Calu3 (cell line): Measurements from ENCODE around the gene PLAC1. TPM values are rescaled to one million over a fixed set of nuclear protein-coding genes. Genes with fewer than 3 reads are reported as not detected.

ENCODE experiments used
- BruUV-seq: library from RNA; stranded (reverse); fragments of 400-500 nt; replicated peaks from 2 replicates; lab custom pipeline; 2021; lab: Mats Ljungman, UMichigan
- CTCF ChIA-PET: fragments of 300-600 bp; sonication (Branson Sonifier 250); formaldehyde crosslinking; loops from one replicate; lab custom pipeline; 2022; ENCODE audit warnings: antibody characterized with exemption; lab: Charles Lee
- DNase-seq: peaks from one replicate; pipeline ENCODE4 v3.0.0; 2022
- H3K27ac Mint-ChIP-seq: one replicate; pipeline ENCODE4 v1.8.0; 2022; ENCODE audit warnings: mixed read lengths; ENCODE audit not compliant: unreplicated experiment
- H3K27me3 Mint-ChIP-seq: one replicate; pipeline ENCODE4 v1.8.0; 2022; ENCODE audit warnings: mixed read lengths; ENCODE audit not compliant: unreplicated experiment
- H3K36me3 Mint-ChIP-seq: one replicate; pipeline ENCODE4 v1.8.0; 2022; ENCODE audit warnings: mild to moderate bottlenecking, moderate library complexity, mixed read lengths; ENCODE audit not compliant: insufficient read depth, unreplicated experiment
- H3K4me1 Mint-ChIP-seq: one replicate; pipeline ENCODE4 v1.8.0; 2022; ENCODE audit warnings: mild to moderate bottlenecking, low read depth, mixed read lengths; ENCODE audit not compliant: unreplicated experiment
- H3K4me3 Mint-ChIP-seq: one replicate; pipeline ENCODE4 v1.8.0; 2022; ENCODE audit warnings: mild to moderate bottlenecking, low read depth, moderate library complexity, mixed read lengths; ENCODE audit not compliant: unreplicated experiment
- H3K9me3 Mint-ChIP-seq: one replicate; pipeline ENCODE4 v1.8.0; 2022; ENCODE audit warnings: low read depth, mixed read lengths; ENCODE audit not compliant: unreplicated experiment
- intact Hi-C: fragments of 100-400 bp; cut with micrococcal nuclease; formaldehyde crosslinking; loops from one replicate; pipeline ENCODE4 v1.10.0; 2022; ENCODE audit not compliant: unreplicated experiment
- total RNA-seq: library from RNA; stranded (reverse); gene quantifications from 2 replicates; pipeline ENCODE4 v1.2.3, GENCODE V29; 2022
- TF ChIP-seq, protein P1 (sequence below): fragments of 200-600 bp; IDR thresholded peaks from one replicate; pipeline ENCODE4 v1.8.0; 2022; ENCODE audit warnings: antibody characterized with exemption; ENCODE audit not compliant: unreplicated experiment

Gene PLAC1
- total RNA-seq, 1 experiment from 2014 or later, result not detected

DNA sequence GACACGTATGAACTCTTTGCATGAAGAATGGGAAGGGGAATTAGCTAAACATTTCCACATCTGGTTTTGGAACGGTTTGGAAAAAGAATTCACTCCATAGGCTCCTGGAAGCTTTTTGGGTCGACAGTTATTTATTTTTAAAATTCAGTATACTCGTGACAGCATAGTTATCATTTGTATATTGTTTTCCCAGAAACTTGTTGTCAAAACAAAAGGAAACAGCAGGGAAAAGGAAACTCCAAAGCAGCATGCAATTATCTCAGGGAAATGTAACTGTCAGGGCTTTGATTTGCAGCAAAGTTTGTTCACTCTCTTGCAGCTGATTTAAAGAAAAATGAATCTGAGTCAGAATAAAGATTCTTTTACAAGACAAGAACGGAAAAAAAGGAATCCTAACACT lies 86.5 kb downstream of the PLAC1 start:
- BruUV-seq, result no TSS peak
- H3K4me1 Mint-ChIP-seq, result peaks cover 13% of the 10 kb centered on the region
- H3K27me3 Mint-ChIP-seq, result no peaks in the 10 kb centered on the region
- intact Hi-C loops, result no loop called here
- no peaks in the 10 kb centered on the region for H3K36me3 Mint-ChIP-seq
- no peak overlapping the region for H3K4me3 Mint-ChIP-seq
- TF ChIP-seq, protein P1, sequence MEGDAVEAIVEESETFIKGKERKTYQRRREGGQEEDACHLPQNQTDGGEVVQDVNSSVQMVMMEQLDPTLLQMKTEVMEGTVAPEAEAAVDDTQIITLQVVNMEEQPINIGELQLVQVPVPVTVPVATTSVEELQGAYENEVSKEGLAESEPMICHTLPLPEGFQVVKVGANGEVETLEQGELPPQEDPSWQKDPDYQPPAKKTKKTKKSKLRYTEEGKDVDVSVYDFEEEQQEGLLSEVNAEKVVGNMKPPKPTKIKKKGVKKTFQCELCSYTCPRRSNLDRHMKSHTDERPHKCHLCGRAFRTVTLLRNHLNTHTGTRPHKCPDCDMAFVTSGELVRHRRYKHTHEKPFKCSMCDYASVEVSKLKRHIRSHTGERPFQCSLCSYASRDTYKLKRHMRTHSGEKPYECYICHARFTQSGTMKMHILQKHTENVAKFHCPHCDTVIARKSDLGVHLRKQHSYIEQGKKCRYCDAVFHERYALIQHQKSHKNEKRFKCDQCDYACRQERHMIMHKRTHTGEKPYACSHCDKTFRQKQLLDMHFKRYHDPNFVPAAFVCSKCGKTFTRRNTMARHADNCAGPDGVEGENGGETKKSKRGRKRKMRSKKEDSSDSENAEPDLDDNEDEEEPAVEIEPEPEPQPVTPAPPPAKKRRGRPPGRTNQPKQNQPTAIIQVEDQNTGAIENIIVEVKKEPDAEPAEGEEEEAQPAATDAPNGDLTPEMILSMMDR, result no peak
- no peaks in the 10 kb centered on the region for H3K9me3 Mint-ChIP-seq
- CTCF ChIA-PET, result no interaction called here
- no peak overlapping the region for H3K27ac Mint-ChIP-seq
- DNase-seq, result no peak

DNA sequence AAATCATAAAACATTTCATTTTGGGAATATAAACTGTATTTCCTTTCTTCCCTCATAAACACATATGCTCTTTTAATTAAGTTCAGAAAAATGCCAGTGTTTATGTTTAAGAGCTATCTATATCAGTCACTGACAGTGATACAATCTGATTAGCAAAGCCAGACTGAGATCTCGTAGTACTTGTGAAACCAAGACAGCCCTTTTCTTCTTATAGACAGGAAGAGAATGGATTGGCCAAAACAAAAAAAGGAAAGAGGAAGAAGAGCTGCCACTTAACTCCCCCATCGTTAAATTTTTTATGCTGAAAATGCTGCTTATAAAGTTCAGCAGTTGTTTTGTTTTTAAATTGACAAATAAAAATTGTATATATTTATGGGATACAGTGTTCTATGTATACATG lies 87.4 kb downstream of the PLAC1 start:
- H3K9me3 Mint-ChIP-seq, result no peaks in the 10 kb centered on the region
- BruUV-seq, result no TSS peak
- TF ChIP-seq, protein P1, result no peak
- no peak for DNase-seq
- no peak overlapping the region for H3K4me3 Mint-ChIP-seq
- no peak overlapping the region for H3K27ac Mint-ChIP-seq
- H3K4me1 Mint-ChIP-seq, result peaks cover 11% of the 10 kb centered on the region
- no peaks in the 10 kb centered on the region for H3K36me3 Mint-ChIP-seq
- intact Hi-C loops, result no loop called here
- H3K27me3 Mint-ChIP-seq, result no peaks in the 10 kb centered on the region
- CTCF ChIA-PET, result interaction anchor here (0.7 kb wide), 1 partner anchor 193 kb away, joined by 4 read pairs; no protein-coding TSS in a partner anchor

DNA sequence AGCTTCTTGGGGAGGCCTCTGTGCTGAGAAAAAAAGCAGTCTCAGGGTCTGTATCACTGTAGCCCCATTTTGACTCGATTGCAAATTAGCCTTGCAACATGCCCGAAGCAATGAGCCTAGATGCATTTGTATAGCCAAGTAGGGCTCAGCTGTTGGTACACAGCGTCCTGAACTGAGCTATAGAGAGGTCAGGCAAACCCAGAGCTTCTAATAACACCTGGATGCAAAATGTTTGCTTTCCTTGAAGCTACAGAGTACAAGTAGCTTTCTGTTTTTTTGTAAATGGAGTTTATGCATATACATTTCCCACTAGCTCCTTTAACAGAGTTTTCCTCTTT lies 87.8 kb downstream of the PLAC1 start:
- intact Hi-C loops, result no loop called here
- Mint-ChIP-seq H3K27me3 (no peaks in the 10 kb centered on the region), H3K36me3 (no peaks in the 10 kb centered on the region), H3K4me1 (peaks cover 11% of the 10 kb centered on the region), H3K27ac (no peak overlapping the region), H3K9me3 (no peaks in the 10 kb centered on the region), H3K4me3 (no peak overlapping the region)
- CTCF ChIA-PET, result interaction anchor here (0.7 kb wide), 1 partner anchor 193 kb away, joined by 4 read pairs; no protein-coding TSS in a partner anchor
- TF ChIP-seq, protein P1, result no peak
- BruUV-seq, result no TSS peak
- no peak for DNase-seq

DNA sequence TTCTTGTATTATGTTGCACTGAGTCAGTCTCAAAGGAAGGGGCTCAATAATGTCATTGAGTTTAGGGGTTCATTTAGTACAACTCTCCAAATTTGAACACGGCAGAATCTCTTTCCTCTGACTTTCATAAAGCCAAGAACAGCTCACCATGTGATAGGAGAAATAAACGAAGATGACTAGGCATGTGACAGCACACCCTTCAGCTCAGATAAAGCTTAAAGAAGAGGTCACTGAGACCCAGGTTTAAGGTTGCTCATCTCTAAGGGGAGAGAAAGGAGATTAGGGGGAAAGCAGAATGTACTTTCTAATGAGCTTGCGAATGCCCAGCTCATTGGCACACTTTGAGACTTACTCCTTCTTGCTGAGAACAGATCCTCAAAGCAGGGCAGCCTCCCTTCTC lies 89.0 kb downstream of the PLAC1 start:
- H3K27ac Mint-ChIP-seq, result no peak overlapping the region
- CTCF ChIA-PET, result no interaction called here
- H3K27me3 Mint-ChIP-seq, result no peaks in the 10 kb centered on the region

More for the DNA sequence above, 89.0 kb downstream of the PLAC1 start:
- intact Hi-C loops, result no loop called here
- Mint-ChIP-seq H3K4me1 (peaks cover 11% of the 10 kb centered on the region), H3K9me3 (no peaks in the 10 kb centered on the region), H3K4me3 (no peak overlapping the region), H3K36me3 (no peaks in the 10 kb centered on the region)
- BruUV-seq, result no TSS peak
- TF ChIP-seq, protein P1, result no peak
- no peak for DNase-seq
